GM21515 (cell line): ENCODE measurements around the gene NCOA6.

Source experiments
- ATAC-seq: cut with Tn5 transposase; IDR thresholded peaks from one replicate; pipeline ENCODE4 v1.9.1; 2021; ENCODE audit not compliant: unreplicated experiment

The NCOA6 gene

GRCh38 chr20:34825530-34826362, at the start of gene NCOA6:
Gene NCOA6, minus strand, starts transcription at chr20:34825651. Its CDS starts 43,296 bp downstream, at chr20:34782355.
- ATAC-seq, result peak; percentile 42

GRCh38 chr20:34874094-34874654, 48.7 kb upstream of the NCOA6 start:
- no peak for ATAC-seq

GRCh38 chr20:34873583-34874093, 48.2 kb upstream of the NCOA6 start:
- no peak for ATAC-seq

- ATAC-seq, result no peak
Measured at GRCh38 chr20:34872622-34873224, 47.3 kb upstream of the NCOA6 start, which contains the start of gene GGT7. Gene GGT7, minus strand, starts transcription at chr20:34872856. Its CDS starts 41 bp downstream, at chr20:34872815.

- no peak for ATAC-seq
Measured at GRCh38 chr20:34871966-34872621, 46.6 kb upstream of the NCOA6 start.

GRCh38 chr20:34871320-34871926, 46.0 kb upstream of the NCOA6 start:
- ATAC-seq, result no peak

- ATAC-seq, result no peak
Measured at GRCh38 chr20:34864216-34864615, 38.8 kb upstream of the NCOA6 start.

GRCh38 chr20:34863421-34863965, 38.0 kb upstream of the NCOA6 start:
- ATAC-seq, result no peak

GRCh38 chr20:34862724-34863123, 37.3 kb upstream of the NCOA6 start:
- no peak for ATAC-seq

GRCh38 chr20:34861386-34862084, 36.1 kb upstream of the NCOA6 start:
- no peak for ATAC-seq

GRCh38 chr20:34859826-34860545, 34.5 kb upstream of the NCOA6 start:
- no peak for ATAC-seq

- ATAC-seq, result no peak
Measured at GRCh38 chr20:34859367-34859766, 33.9 kb upstream of the NCOA6 start.

- ATAC-seq, result no peak
Measured at GRCh38 chr20:34852298-34852697, 26.8 kb upstream of the NCOA6 start.

- no peak for ATAC-seq
Measured at GRCh38 chr20:34850969-34851368, 25.5 kb upstream of the NCOA6 start.

GRCh38 chr20:34849778-34850177, 24.3 kb upstream of the NCOA6 start:
- no peak for ATAC-seq

- no peak for ATAC-seq
Measured at GRCh38 chr20:34848597-34848996, 23.1 kb upstream of the NCOA6 start.

GRCh38 chr20:34843421-34843820, 18.0 kb upstream of the NCOA6 start:
- no peak for ATAC-seq

- ATAC-seq, result no peak
Measured at GRCh38 chr20:34842143-34842542, 16.7 kb upstream of the NCOA6 start.

- ATAC-seq, result no peak
Measured at GRCh38 chr20:34834459-34834893, 9.0 kb upstream of the NCOA6 start.
